DOHH2 (cell line): Measurements from ENCODE around the gene HOXA10.

Experiments used
- EZH2phosphoT487 ChIP-seq: fragments of 200-600 bp; sonication (generic); IDR thresholded peaks from 2 replicates; pipeline ENCODE4 v1.6.1; 2017; ENCODE audit warnings: borderline replicate concordance, mild to moderate bottlenecking, antibody characterized with exemption, low read length, moderate library complexity, mixed read lengths
- TF ChIP-seq, protein P1 (sequence below): fragments of 200-600 bp; sonication (generic); IDR thresholded peaks from one replicate; pipeline ENCODE4 v1.5.1; 2014; ENCODE audit warnings: antibody characterized with exemption, mild to moderate bottlenecking, low read depth, low read length; ENCODE audit not compliant: poor library complexity, severe bottlenecking

DNA sequence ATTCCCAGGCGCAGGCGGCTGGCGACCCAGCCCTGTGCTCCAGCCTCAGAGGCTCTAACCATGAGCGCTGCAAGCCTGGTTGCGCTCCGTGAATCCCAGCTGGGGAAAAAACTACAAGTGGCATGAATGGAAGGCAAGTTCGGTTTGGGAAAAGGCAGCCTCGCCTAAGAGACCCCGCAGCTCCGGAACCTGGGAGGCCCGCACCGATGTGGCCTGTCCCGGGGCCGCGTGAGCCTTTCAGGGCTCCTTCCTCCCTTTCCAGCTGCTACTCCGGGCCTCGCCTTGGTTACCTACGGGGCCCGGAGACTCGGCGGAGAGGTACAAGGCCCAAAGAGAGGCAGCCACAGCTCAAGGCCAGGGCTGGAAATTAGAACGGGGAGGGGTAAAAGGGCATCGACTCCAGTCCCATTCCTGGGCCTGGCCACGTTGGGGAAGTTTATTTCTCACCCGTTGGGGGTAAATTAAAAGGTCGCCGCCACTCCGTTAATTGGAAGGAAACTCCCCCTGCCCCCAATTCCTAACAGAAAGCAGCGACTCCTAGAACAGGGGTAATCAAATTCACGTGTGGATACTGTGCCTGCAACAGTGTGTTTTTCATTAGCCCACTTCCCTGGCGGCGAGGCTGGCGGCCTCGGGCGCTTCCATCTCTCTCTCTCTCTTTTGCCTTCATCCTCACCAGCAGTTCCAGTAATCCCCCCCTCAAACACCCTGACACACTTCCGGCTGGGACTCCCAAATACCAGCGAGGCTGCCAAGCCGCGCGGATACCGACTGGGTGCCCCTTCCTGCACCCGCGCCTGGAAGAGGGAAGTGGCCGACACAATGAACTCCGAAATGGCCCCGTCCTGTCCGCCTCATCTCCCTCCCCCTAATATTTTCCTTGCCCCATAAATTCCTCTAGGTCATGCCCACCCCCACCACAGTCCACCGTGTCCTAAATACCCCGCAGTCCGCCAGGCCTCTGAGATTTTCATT, 7.3 kb downstream of the HOXA10 start:
- TF ChIP-seq, protein P1, sequence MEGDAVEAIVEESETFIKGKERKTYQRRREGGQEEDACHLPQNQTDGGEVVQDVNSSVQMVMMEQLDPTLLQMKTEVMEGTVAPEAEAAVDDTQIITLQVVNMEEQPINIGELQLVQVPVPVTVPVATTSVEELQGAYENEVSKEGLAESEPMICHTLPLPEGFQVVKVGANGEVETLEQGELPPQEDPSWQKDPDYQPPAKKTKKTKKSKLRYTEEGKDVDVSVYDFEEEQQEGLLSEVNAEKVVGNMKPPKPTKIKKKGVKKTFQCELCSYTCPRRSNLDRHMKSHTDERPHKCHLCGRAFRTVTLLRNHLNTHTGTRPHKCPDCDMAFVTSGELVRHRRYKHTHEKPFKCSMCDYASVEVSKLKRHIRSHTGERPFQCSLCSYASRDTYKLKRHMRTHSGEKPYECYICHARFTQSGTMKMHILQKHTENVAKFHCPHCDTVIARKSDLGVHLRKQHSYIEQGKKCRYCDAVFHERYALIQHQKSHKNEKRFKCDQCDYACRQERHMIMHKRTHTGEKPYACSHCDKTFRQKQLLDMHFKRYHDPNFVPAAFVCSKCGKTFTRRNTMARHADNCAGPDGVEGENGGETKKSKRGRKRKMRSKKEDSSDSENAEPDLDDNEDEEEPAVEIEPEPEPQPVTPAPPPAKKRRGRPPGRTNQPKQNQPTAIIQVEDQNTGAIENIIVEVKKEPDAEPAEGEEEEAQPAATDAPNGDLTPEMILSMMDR: no peak
- no peak for TF ChIP-seq EZH2phosphoT487
